ENCODE data around the gene CENPB.
"Not testable (repeated sequence)": the region's sequence is repeated elsewhere in the genome, so short reads cannot be mapped to it uniquely, and the experiment has no call there.

The CENPB gene

GRCh38 chr20:3786665-3787323 lies at the start of gene CENPB:
Gene CENPB, minus strand, starts transcription at chr20:3786740. Its CDS starts 257 bp downstream, at chr20:3786483.
- peak; percentile 71 to 89 for DNase-seq

DNA sequence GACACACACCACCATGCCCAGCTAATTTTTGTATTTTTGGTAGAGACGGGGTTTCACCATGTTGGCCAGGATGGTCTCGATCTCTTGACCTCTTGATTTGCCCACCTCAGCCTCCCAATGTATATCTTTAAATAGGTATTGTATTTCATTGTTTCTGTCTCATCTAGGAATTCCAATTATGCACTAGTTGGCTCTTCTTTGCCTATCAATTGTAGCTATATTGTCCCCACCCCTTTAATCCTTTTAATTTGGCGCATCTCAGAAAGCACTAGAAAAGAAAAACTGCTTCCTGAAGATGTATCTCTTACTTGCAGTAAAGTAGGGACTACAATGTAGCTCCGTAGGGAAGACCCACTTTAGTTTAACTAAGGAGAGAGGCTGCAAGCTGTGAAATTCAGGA lies 49.6 kb upstream of the CENPB start:
- no peak for DNase-seq

- DNase-seq, result not testable (repeated sequence)
Observed at GRCh38 chr20:3829891-3830290, 43.4 kb upstream of the CENPB start.

GRCh38 chr20:3828798-3829197 lies 42.3 kb upstream of the CENPB start:
- no peak for DNase-seq

GRCh38 chr20:3826420-3826819 lies 39.9 kb upstream of the CENPB start:
- no peak for DNase-seq

GRCh38 chr20:3825526-3825925 lies 39.0 kb upstream of the CENPB start:
- DNase-seq, result no peak

DNA sequence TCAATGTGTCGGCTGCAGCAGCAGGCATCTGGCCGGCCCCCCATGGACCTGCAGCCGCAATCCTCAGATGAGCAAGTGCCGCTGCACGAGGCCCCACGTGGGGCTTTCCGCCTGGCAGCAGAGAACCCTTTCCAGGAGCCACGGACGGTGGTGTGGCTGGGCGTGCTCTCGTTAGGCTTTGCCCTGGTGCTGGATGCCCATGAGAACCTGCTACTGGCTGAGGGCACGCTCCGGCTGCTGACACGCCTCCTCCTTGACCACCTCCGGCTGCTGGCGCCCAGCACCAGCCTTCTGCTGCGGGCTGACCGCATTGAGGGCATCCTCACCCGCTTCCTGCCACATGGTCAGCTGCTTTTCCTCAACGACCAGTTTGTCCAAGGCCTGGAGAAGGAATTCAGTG lies 37.3 kb upstream of the CENPB start:
- no peak for DNase-seq

DNA sequence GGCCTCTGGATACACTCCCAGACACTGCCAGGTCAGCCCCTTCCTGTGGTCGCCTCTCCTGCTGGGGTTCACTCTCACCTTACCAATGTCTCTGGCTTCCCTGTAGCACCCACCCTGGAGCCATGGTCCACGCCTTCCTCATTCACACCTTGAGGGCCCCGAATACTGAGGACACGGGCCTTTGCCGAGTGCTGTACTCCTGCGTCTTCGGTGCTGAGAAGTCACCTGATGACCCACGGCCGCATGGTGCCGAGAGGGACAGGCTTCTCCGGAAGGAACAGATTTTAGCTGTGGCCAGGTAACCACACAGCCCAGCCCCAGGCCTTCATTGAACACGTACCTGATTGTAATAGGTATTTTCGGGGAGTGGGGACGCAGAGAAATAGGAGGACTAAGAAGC lies 35.5 kb upstream of the CENPB start:
- DNase-seq, result no peak

DNA sequence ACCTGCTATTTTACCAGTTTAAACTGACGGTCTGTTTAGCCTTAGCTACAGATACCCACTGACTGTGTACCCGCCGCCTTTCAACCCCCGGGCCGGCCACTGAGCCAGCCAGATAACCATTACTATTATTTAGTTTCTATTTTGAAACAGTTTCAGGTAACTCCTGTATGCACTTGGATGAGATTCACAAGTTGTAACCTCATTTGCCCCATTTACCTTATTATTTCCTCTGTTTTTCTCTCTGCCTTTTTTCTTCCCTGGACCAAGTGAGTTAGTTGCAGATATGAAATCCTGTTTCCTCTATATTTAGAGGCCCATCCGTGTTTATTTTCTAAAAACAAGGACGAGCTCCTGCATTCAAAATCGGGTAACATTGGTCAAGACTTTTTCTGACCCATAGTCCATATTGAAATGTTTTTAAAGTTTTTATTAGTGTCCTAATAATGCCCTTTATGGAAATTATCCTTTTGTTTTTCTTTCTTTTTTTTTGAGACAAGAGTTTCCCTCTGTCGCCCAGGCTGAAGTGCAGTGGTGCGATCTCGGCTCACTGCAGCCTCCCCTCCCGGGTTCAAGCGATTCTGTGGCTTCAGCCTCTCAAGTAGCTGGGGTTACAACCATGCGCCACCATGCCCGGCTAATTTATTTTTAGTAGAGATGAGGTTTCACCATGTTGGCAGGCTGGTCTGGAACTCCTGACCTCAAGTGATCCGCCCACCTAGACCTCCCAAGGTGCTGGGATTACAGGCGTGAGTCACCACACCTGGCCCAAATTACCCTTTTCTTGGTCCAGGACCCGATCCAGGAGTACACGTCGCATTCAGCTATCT lies 34.6 kb upstream of the CENPB start:
- no peak for DNase-seq

DNA sequence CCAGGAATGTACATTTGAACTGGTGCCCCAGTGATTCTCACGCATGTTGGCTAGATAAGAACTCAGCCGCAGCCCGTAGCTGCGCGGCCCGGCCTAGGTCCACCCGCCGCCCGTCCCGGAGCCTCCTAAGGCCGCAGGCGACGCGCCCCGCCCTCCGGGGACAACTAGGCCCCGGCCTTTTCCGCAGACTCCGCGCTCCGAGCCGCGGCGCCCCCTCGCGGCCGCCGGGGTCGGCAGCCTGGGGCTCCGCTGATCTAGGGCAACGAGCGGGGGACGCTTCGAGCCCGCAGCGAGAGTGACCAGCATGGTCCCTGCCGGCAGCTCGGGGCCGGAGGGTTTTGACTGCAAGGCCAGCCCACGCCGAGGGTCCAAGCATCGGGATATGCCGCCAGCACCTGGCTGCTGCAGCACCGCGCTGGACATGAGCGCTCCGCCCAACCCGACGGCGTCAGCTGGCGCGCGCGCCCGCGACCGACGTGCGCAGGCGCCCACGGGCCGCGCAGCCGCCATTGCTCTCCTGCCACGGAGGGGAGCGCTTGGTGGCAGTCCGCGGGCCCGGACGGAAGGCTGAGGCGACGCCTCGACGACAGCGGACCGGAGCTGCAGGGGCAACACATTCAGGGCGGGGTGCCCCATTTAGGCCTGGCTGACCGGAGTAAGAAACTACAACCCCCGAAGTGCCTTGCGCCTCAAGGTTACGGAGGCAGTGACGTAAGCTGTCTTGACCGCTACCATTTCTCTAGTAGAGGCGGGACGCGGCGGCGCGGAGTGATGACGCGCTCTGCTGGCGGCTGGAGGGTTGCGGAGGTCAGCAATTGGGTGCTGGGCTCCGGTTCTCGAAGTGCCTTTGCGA lies 33.7 kb upstream of the CENPB start, which contains the start of gene AP5S1:
Gene AP5S1, plus strand, starts transcription at position 500 of the 853 bp plus-strand sequence. CDS start 1,571 bp downstream, outside the sequence.
- peak; percentile 87 to 94 for DNase-seq

- no peak for DNase-seq
Observed at GRCh38 chr20:3819411-3820047, 33.0 kb upstream of the CENPB start.

GRCh38 chr20:3818155-3819151 lies 31.9 kb upstream of the CENPB start:
- peak; percentile 39 to 58 for DNase-seq

GRCh38 chr20:3815703-3816315 lies 29.3 kb upstream of the CENPB start:
- no peak for DNase-seq

DNA sequence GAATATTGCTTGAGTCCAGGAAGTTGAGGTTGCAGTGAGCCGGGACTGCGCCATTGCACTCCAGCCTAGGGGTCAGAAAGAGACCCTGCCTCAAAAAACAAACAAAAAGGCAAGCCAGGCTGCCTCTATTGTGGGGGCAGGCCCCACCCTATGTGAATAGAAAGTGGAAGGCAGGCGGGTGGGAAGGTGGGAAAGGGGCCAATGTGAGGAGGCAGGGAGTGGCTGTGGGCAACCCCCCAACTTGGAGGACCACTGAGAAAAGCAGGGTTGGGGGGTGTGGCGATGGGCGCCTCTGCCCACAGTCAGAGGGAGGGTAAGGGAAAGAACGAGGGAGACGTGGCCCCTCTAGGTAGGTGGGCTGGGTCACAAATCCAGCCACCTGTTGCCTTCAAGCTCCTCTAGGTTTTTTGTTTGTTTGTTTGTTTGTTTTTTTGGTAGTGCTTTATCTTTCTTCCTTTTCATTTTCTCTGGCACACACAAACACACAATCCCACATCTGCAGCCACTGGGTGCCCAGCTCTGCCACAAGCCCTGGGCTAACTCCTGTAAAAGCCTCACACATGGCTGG lies 28.5 kb upstream of the CENPB start:
- no peak for DNase-seq

GRCh38 chr20:3813848-3814581 lies 27.5 kb upstream of the CENPB start:
- DNase-seq, result no peak

DNA sequence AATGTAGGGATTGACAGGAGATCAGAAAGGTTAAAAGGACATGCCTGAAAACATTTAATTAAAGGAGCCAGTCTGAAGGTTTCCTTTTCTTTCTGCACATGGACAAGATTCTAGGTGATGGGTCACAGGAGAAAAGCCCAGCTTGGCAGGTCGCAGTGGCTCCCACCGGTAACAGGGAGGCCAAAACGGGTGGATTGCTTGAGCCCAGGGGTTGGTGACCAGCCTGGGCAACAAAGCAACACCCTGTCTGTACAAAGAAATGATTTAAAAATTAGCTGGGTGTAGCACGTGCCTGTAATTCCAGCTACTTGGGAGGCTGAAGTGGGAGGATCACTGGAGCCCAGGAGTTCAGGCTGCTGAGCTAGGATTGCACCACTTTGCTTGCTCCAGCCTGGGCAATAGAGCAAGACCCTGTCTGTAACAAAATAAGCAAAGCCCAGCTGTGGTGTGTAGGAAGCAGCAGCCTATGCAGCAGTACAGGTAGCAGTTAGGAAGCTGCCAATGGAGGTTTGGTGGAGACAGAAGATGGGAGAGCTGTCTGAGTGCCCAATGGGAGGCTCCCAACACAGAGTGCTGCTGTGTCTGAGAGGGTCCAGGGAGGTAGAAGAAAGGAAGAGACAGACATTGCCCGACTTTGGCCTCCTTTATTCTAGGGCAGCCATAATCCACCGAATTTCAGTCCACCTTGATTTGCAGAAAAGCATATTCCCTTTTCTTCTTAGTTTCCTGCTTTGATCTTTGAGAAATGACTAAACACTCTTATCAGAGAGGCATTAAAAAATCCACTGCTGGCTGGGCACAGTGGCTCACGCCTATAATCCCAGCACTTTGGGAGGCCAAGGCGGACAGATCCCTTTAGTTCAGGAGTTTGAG lies 26.7 kb upstream of the CENPB start:
- no peak for DNase-seq

DNA sequence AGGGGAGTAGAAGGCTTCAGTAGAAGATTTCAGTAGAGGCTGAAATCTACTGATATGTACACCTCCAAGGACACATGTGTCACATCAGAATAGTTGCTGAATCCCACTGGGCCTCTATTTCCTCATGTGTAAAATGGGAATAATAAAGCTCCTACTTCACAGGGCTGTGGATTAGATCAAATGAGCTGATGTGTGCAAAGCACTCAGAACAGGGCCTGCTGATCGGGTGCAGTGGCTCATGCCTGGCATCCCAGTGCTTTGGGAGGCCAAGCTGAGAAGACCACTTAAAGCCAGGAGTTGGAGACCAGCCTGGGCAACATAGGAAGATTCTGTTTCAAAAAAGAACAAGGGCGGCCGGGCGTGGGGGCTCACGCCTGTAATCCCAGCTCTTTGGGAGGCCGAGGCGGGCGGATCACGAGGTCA lies 25.7 kb upstream of the CENPB start:
- no peak for DNase-seq

GRCh38 chr20:3811467-3812258 lies 25.1 kb upstream of the CENPB start:
- DNase-seq, result no peak

Data from NCI-H1930 (cell line).